GM21367 (cell line): Measurements from ENCODE around the gene MERTK.

ENCODE experiments used
- ATAC-seq: cut with Tn5 transposase; IDR thresholded peaks from one replicate; pipeline ENCODE4 v1.9.1; 2021; ENCODE audit not compliant: unreplicated experiment

The MERTK gene

GRCh38 chr2:111975819-111976218 is 77.4 kb downstream of the MERTK start:
- ATAC-seq = no peak

GRCh38 chr2:111977240-111977639 is 78.8 kb downstream of the MERTK start:
- ATAC-seq = no peak

- ATAC-seq = no peak
These were observed 80.2 kb downstream of the MERTK start for GRCh38 chr2:111978452-111979170.

- no peak for ATAC-seq
These were observed 83.3 kb downstream of the MERTK start for GRCh38 chr2:111981666-111982065.

- ATAC-seq = no peak
These were observed 84.4 kb downstream of the MERTK start for GRCh38 chr2:111982822-111983221.

GRCh38 chr2:111983478-111984212 is 85.2 kb downstream of the MERTK start:
- no peak for ATAC-seq

GRCh38 chr2:111984213-111984604 is 85.8 kb downstream of the MERTK start:
- ATAC-seq = no peak

- ATAC-seq = no peak
These were observed 87.1 kb downstream of the MERTK start for GRCh38 chr2:111985514-111985913.

- ATAC-seq = no peak
These were observed 87.9 kb downstream of the MERTK start for GRCh38 chr2:111986116-111986900.

GRCh38 chr2:111990375-111990774 is 92.0 kb downstream of the MERTK start:
- ATAC-seq = no peak

GRCh38 chr2:111990856-111991255 is 92.4 kb downstream of the MERTK start:
- no peak for ATAC-seq

GRCh38 chr2:111994042-111994441 is 95.6 kb downstream of the MERTK start:
- no peak for ATAC-seq

- no peak for ATAC-seq
These were observed 96.7 kb downstream of the MERTK start for GRCh38 chr2:111995148-111995547.

GRCh38 chr2:111999809-112000208 is 101.4 kb downstream of the MERTK start:
- ATAC-seq = no peak

GRCh38 chr2:112000399-112001135 is 102.2 kb downstream of the MERTK start:
- ATAC-seq = no peak

- no peak for ATAC-seq
These were observed 102.8 kb downstream of the MERTK start for GRCh38 chr2:112001136-112001715.

GRCh38 chr2:112001942-112002341 is 103.5 kb downstream of the MERTK start:
- no peak for ATAC-seq

GRCh38 chr2:112003576-112004252 is 105.3 kb downstream of the MERTK start:
- ATAC-seq = no peak

- peak; percentile 52 for ATAC-seq
These were observed 105.8 kb downstream of the MERTK start for GRCh38 chr2:112004253-112004645.

GRCh38 chr2:112005406-112006075 is 107.1 kb downstream of the MERTK start:
- ATAC-seq = no peak
